ENCODE results near the gene SLC17A6.

SLC17A6 gene

GRCh38 chr11:22390283-22390655 lies 52.1 kb downstream of the SLC17A6 start:
- no peak for DNase-seq

GRCh38 chr11:22392561-22392960 lies 54.4 kb downstream of the SLC17A6 start:
- no peak for DNase-seq

- no peak for DNase-seq
Observed at GRCh38 chr11:22405377-22405776, 67.2 kb downstream of the SLC17A6 start.

GRCh38 chr11:22407267-22407666 lies 69.1 kb downstream of the SLC17A6 start:
- no peak for DNase-seq

DNA sequence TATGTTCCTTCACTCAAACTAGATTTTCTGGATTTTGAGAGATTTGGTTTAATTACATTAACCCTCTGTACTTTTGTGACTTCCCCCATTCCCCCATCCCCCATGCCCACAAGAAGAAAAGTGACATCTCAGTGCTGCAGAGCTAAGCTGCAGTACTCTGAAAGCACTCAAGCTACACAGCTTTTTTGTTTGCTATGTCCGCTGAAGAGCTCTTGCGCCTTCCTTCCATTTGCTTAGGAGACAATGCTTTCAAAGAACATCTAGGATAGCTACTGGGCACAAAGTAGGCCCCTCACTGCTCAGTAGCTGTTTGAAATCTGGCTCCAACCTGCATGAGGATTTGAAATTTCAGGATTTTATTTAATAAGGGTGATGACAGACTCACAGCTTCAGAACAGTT lies 69.7 kb downstream of the SLC17A6 start:
- DNase-seq: no peak

DNA sequence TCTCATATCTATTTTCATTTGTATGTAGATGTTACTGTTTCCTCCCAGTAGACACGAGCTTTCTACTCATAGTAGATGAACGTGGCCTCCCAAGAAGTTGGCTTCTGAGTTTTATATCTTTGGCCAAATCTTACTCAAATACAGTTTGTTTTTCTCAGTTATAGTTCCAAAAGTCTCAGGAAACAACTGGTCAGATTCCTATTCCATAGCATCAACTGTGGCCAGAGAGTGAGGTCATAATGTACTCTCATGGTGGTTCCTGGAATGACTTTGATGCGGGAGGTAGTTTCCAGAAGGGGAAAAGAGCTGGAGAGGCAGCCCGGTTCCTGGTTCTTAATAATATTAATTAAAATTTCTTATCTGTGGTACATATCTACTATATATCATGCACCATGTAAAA lies 77.3 kb downstream of the SLC17A6 start:
- DNase-seq: no peak

DNA sequence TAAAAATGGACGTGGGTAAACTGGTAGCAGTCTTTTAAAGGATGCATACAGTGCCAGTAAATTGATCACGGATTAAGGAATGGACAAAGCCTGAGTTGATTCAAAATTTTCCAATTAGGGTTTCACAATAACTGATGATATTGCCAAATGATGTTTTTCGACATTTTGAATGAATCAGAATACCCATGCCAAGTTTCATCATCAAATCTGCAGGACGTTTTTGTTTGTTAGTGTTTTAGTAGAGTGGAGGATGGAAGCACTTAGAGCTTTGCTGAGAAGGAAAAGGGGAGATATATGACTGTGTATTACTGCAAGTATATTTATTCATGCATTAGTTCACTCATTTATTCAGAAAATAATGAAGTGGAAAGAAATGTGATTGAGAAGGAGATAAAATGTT lies 78.3 kb downstream of the SLC17A6 start:
- no peak for DNase-seq

DNA sequence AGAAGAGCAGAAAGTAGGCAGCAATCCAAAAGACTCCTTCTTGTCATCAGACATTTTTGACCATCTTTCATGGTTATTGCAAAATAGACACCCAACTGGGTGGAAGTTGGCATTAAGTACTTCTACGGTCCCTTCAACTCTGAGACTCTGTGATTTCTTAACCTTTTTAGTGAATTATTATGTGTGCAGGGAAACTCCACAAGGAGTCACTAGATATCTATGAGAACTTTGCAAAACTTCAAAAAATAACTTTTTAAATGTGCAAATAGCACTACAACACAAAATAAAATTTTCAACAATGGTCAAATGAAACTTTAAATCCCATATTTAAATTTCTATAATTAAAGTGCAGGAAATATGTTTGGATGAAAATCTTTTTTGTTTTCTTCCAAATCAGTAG lies 88.7 kb downstream of the SLC17A6 start:
- no peak for DNase-seq

All from hippocampal formation (tissue), 2 donors.